ENCODE data around the gene MTMR2. TPM values are rescaled to one million over a fixed set of nuclear protein-coding genes. Genes with fewer than 3 reads are reported as not detected.

The MTMR2 gene
- polyA plus RNA-seq, 1 donor from 2014 or later = 30.9 TPM

- H3K9me3 ChIP-seq (ENCODE audit: low read length) = peaks cover 4% of the 10 kb centered on the region
- H3K79me2 ChIP-seq (replicated peaks; ENCODE audit: insufficient read depth, low read length) = no peaks in the 10 kb centered on the region
- no peak overlapping the region for H3K4me3 ChIP-seq (ENCODE audit: low read length)
- no peaks in the 10 kb centered on the region for H3K36me3 ChIP-seq (ENCODE audit: insufficient read depth, low read length)
- H3K27me3 ChIP-seq (ENCODE audit: insufficient read depth, low read depth, low read length) = no peaks in the 10 kb centered on the region
- H3F3A ChIP-seq (ENCODE audit: insufficient read depth, low read length, poor library complexity, severe bottlenecking) = no peaks in the 10 kb centered on the region
- TF ChIP-seq REST (IDR thresholded peaks at IDR 0.05; ENCODE audit: borderline replicate concordance) = no peak
- no peak for TF ChIP-seq RAD21 (conservative IDR thresholded peaks at IDR 0.05)
- no peak for TF ChIP-seq SMC3 (conservative IDR thresholded peaks at IDR 0.05; ENCODE audit: poor library complexity)
- TF ChIP-seq TAF1 (IDR thresholded peaks at IDR 0.05; ENCODE audit: low read depth) = no peak
- no peak for TF ChIP-seq POLR2AphosphoS5 (IDR thresholded peaks at IDR 0.05)
- no peak for TF ChIP-seq MXI1 (conservative IDR thresholded peaks at IDR 0.05; ENCODE audit: poor library complexity, severe bottlenecking)
- no peak for TF ChIP-seq EZH2 (IDR thresholded peaks at IDR 0.05; ENCODE audit: borderline replicate concordance, insufficient read depth, low read length, poor library complexity, severe bottlenecking)
- no peak for TF ChIP-seq EP300 (conservative IDR thresholded peaks at IDR 0.05; ENCODE audit: poor library complexity, severe bottlenecking)
- TF ChIP-seq CTCF (IDR thresholded peaks at IDR 0.05; ENCODE audit: poor library complexity, severe bottlenecking) = no peak
- no peak overlapping the region for H3K9ac ChIP-seq (ENCODE audit: low read length)
- H3K9me2 ChIP-seq (ENCODE audit: insufficient read depth, low read length) = no peaks in the 10 kb centered on the region
- no peak overlapping the region for H2AFZ ChIP-seq (ENCODE audit: low read depth, low read length)
- H4K20me1 ChIP-seq (ENCODE audit: insufficient read depth) = no peaks in the 10 kb centered on the region
- no peak overlapping the region for H3K4me2 ChIP-seq (ENCODE audit: low read length)
- no peak overlapping the region for H3K27ac ChIP-seq (ENCODE audit: low read length)
Observed at GRCh38 chr11:95943546-95943945, 19.6 kb upstream of the MTMR2 start.

GRCh38 chr11:95939091-95939490, 15.2 kb upstream of the MTMR2 start:
- Histone ChIP-seq H3K36me3 (ENCODE audit: insufficient read depth, low read length) (no peaks in the 10 kb centered on the region), H3K79me2 (replicated peaks; ENCODE audit: insufficient read depth, low read length) (no peaks in the 10 kb centered on the region), H2AFZ (ENCODE audit: low read depth, low read length) (no peak overlapping the region), H4K20me1 (ENCODE audit: insufficient read depth) (no peaks in the 10 kb centered on the region), H3K9me2 (ENCODE audit: insufficient read depth, low read length) (no peaks in the 10 kb centered on the region), H3K4me3 (ENCODE audit: low read length) (no peak overlapping the region), H3K4me2 (ENCODE audit: low read length) (no peak overlapping the region), H3K27me3 (ENCODE audit: insufficient read depth, low read depth, low read length) (no peaks in the 10 kb centered on the region), H3F3A (ENCODE audit: insufficient read depth, low read length, poor library complexity, severe bottlenecking) (no peaks in the 10 kb centered on the region), H3K9me3 (ENCODE audit: low read length) (no peaks in the 10 kb centered on the region), H3K27ac (ENCODE audit: low read length) (no peak overlapping the region), H3K9ac (ENCODE audit: low read length) (no peak overlapping the region)
- TF ChIP-seq SMC3 (conservative IDR thresholded peaks at IDR 0.05; ENCODE audit: poor library complexity) = no peak
- TF ChIP-seq MXI1 (conservative IDR thresholded peaks at IDR 0.05; ENCODE audit: poor library complexity, severe bottlenecking) = no peak

GRCh38 chr11:95937358-95937757, 13.5 kb upstream of the MTMR2 start:
- TF ChIP-seq MXI1 (conservative IDR thresholded peaks at IDR 0.05; ENCODE audit: poor library complexity, severe bottlenecking) = no peak
- no peak for TF ChIP-seq POLR2AphosphoS5 (IDR thresholded peaks at IDR 0.05)
- no peak for TF ChIP-seq TAF1 (IDR thresholded peaks at IDR 0.05; ENCODE audit: low read depth)
- TF ChIP-seq SMC3 (conservative IDR thresholded peaks at IDR 0.05; ENCODE audit: poor library complexity) = no peak
- Histone ChIP-seq H4K20me1 (ENCODE audit: insufficient read depth) (no peaks in the 10 kb centered on the region), H3F3A (ENCODE audit: insufficient read depth, low read length, poor library complexity, severe bottlenecking) (no peaks in the 10 kb centered on the region), H3K4me3 (ENCODE audit: low read length) (no peak overlapping the region), H3K9me2 (ENCODE audit: insufficient read depth, low read length) (no peaks in the 10 kb centered on the region), H3K9ac (ENCODE audit: low read length) (no peak overlapping the region), H3K27ac (ENCODE audit: low read length) (no peak overlapping the region), H3K27me3 (ENCODE audit: insufficient read depth, low read depth, low read length) (no peaks in the 10 kb centered on the region), H3K36me3 (ENCODE audit: insufficient read depth, low read length) (no peaks in the 10 kb centered on the region), H3K9me3 (ENCODE audit: low read length) (no peaks in the 10 kb centered on the region), H2AFZ (ENCODE audit: low read depth, low read length) (no peak overlapping the region), H3K4me2 (ENCODE audit: low read length) (no peak overlapping the region), H3K79me2 (replicated peaks; ENCODE audit: insufficient read depth, low read length) (no peaks in the 10 kb centered on the region)
